IMR-90 (cell line): ENCODE data around the gene THAP10. TPM values are rescaled to one million over a fixed set of nuclear protein-coding genes. Genes with fewer than 3 reads are reported as not detected.

Experiments used
- ATAC-seq: fragments of 200-7000 bp; cut with Tn5 transposase; 2 replicates; pipeline ENCODE4 v1.9.1; 2020; ENCODE audit warnings: low read depth, mild to moderate bottlenecking, moderate library complexity
- BruUV-seq: library from RNA; stranded (reverse); fragments of 400-500 nt; replicated peaks from 2 replicates; lab custom pipeline; 2021; lab: Mats Ljungman, UMichigan
- CTCF ChIA-PET: fragments of 300-600 bp; formaldehyde crosslinking; extraction: SDS; loops from one replicate; lab custom pipeline; 2021; ENCODE audit warnings: antibody characterized with exemption; lab: Yijun Ruan, JAX
- POLR2A ChIA-PET: fragments of 300-600 bp; sonication (Branson Sonifier 250); formaldehyde crosslinking; loops from one replicate; lab custom pipeline; 2022; ENCODE audit warnings: antibody characterized with exemption; ENCODE audit not compliant: unreplicated experiment; lab: Charles Lee
- DNase-seq: peaks from one replicate; pipeline ENCODE4 v3.0.0; 2013
- H2AFZ ChIP-seq: replicated peaks from 2 replicates; pipeline ENCODE3; 2013; ENCODE audit warnings: low read length, mild to moderate bottlenecking; ENCODE audit not compliant: poor library complexity
- H2AK5ac ChIP-seq: 2 replicates; pipeline ENCODE4 v1.6.1; 2013; ENCODE audit warnings: low read depth, low read length, inconsistent platforms
- H2AK9ac ChIP-seq: replicated peaks from 2 replicates; pipeline ENCODE3; 2013; ENCODE audit warnings: mild to moderate bottlenecking, low read depth, low read length, moderate library complexity; ENCODE audit not compliant: poor library complexity
- H2BK120ac ChIP-seq: 2 replicates; pipeline ENCODE4 v1.6.1; 2013; ENCODE audit warnings: low read depth, low read length, inconsistent platforms
- H2BK15ac ChIP-seq: 3 replicates; pipeline ENCODE4 v1.6.1; 2013; ENCODE audit warnings: low read depth, low read length, inconsistent platforms
- H2BK20ac ChIP-seq: 2 replicates; pipeline ENCODE4 v1.6.1; 2013; ENCODE audit warnings: low read depth, mild to moderate bottlenecking, inconsistent platforms, low read length, moderate library complexity
- H2BK5ac ChIP-seq: 2 replicates; pipeline ENCODE4 v1.6.1; 2013; ENCODE audit warnings: mild to moderate bottlenecking, low read depth, low read length, inconsistent platforms; ENCODE audit not compliant: poor library complexity, severe bottlenecking
- H3K14ac ChIP-seq: replicated peaks from 2 replicates; pipeline ENCODE4 v1.6.1; 2013; ENCODE audit warnings: low read depth, low read length, inconsistent platforms
- H3K18ac ChIP-seq: 2 replicates; pipeline ENCODE4 v1.6.1; 2013; ENCODE audit warnings: low read depth, low read length, control low read depth
- H3K23ac ChIP-seq: 2 replicates; pipeline ENCODE4 v1.6.1; 2013; ENCODE audit warnings: low read depth, low read length, inconsistent platforms
- H3K27ac ChIP-seq: 2 replicates; pipeline ENCODE4 v1.5.1; 2013; ENCODE audit warnings: mild to moderate bottlenecking, control low read depth, low read length; ENCODE audit not compliant: insufficient read depth
- H3K27me3 ChIP-seq: 2 replicates; pipeline ENCODE4 v1.6.1; 2013; ENCODE audit warnings: low read length; ENCODE audit not compliant: control insufficient read depth, insufficient read depth
- H3K36me3 ChIP-seq: 2 replicates; pipeline ENCODE4 v1.6.1; 2013; ENCODE audit warnings: low read length, mixed read lengths; ENCODE audit not compliant: control insufficient read depth, insufficient read depth
- H3K4ac ChIP-seq: 2 replicates; pipeline ENCODE4 v1.6.1; 2013; ENCODE audit warnings: low read depth, low read length, inconsistent platforms
- H3K4me1 ChIP-seq: 2 replicates; pipeline ENCODE4 v1.6.1; 2013; ENCODE audit warnings: low read length, mixed read lengths; ENCODE audit not compliant: control insufficient read depth, insufficient read depth
- H3K4me2 ChIP-seq: 2 replicates; pipeline ENCODE4 v1.6.1; 2013; ENCODE audit warnings: low read depth, mild to moderate bottlenecking, control low read depth, low read length, moderate library complexity
- H3K4me3 ChIP-seq: 2 replicates; pipeline ENCODE4 v1.5.1; 2013; ENCODE audit warnings: low read depth, mild to moderate bottlenecking, control low read depth, low read length, moderate library complexity; ENCODE audit not compliant: insufficient read depth
- H3K56ac ChIP-seq: 2 replicates; pipeline ENCODE4 v1.6.1; 2013; ENCODE audit warnings: low read length, inconsistent platforms; ENCODE audit not compliant: insufficient read depth; ENCODE audit errors: extremely low read depth
- H3K79me1 ChIP-seq, 2 experiments: 2 replicates each; pipeline ENCODE4 v1.6.1; 2013; ENCODE audit warnings: low read length in 2 of 2, inconsistent platforms in 1 of 2, low read depth in 1 of 2
- H3K9ac ChIP-seq: 2 replicates; pipeline ENCODE4 v1.6.1; 2013; ENCODE audit warnings: low read depth, low read length, control low read depth
- H3K9me1 ChIP-seq: 2 replicates; pipeline ENCODE4 v1.6.1; 2013; ENCODE audit warnings: low read length, inconsistent platforms; ENCODE audit not compliant: insufficient read depth
- H3K9me3 ChIP-seq: 2 replicates; pipeline ENCODE4 v1.6.1; 2013; ENCODE audit warnings: low read length; ENCODE audit not compliant: control insufficient read depth, insufficient read depth
- H4K20me1 ChIP-seq: 2 replicates; pipeline ENCODE4 v1.6.1; 2013; ENCODE audit warnings: low read length, inconsistent platforms; ENCODE audit not compliant: insufficient read depth
- H4K5ac ChIP-seq: 2 replicates; pipeline ENCODE4 v1.6.1; 2013; ENCODE audit warnings: mild to moderate bottlenecking, low read depth, low read length, control low read depth
- H4K8ac ChIP-seq, 2 experiments: 2 replicates each; pipeline ENCODE4 v1.6.1; 2013; ENCODE audit warnings: low read depth in 2 of 2, low read length in 2 of 2, control low read depth in 1 of 2, inconsistent platforms in 1 of 2
- H4K91ac ChIP-seq: 2 replicates; pipeline ENCODE4 v1.6.1; 2013; ENCODE audit warnings: low read depth, low read length, inconsistent platforms; ENCODE audit not compliant: insufficient read depth
- BHLHE40 ChIP-seq: fragments of 150-350 bp; IDR thresholded peaks from 2 replicates; pipeline ENCODE4 v1.6.1; 2016; ENCODE audit warnings: mild to moderate bottlenecking, low read depth, low read length
- CEBPB ChIP-seq: IDR thresholded peaks from 2 replicates; pipeline ENCODE4 v1.6.1; 2012; ENCODE audit warnings: low read depth, low read length, improper control_type of control experiment
- CHD1 ChIP-seq: IDR thresholded peaks from 2 replicates; pipeline ENCODE4 v1.6.1; 2012; ENCODE audit warnings: low read depth, low read length, improper control_type of control experiment
- CTCF ChIP-seq: conservative IDR thresholded peaks from 2 replicates; pipeline ENCODE4 v1.5.1; 2012; ENCODE audit warnings: mild to moderate bottlenecking, low read depth, low read length, improper control_type of control experiment
- ELK1 ChIP-seq: fragments of 150-350 bp; IDR thresholded peaks from 2 replicates; pipeline ENCODE4 v1.6.1; 2016; ENCODE audit warnings: low read depth, mild to moderate bottlenecking, low read length, moderate library complexity, borderline replicate concordance
- FOS ChIP-seq: fragments of 150-350 bp; IDR thresholded peaks from 2 replicates; pipeline ENCODE4 v1.6.1; 2016; ENCODE audit warnings: low read depth, low read length
- MAFK ChIP-seq: IDR thresholded peaks from 2 replicates; pipeline ENCODE4 v1.6.1; 2012; ENCODE audit warnings: low read depth, low read length, improper control_type of control experiment
- MAZ ChIP-seq: IDR thresholded peaks from 2 replicates; pipeline ENCODE4 v1.6.1; 2012; ENCODE audit warnings: low read depth, mild to moderate bottlenecking, low read length, improper control_type of control experiment, moderate library complexity, borderline replicate concordance
- MXI1 ChIP-seq: IDR thresholded peaks from 2 replicates; pipeline ENCODE4 v1.6.1; 2012; ENCODE audit warnings: low read depth, mild to moderate bottlenecking, low read length, moderate library complexity, borderline replicate concordance
- NFE2L2 ChIP-seq: fragments of 150-350 bp; IDR thresholded peaks from 2 replicates; pipeline ENCODE4 v1.6.1; 2016; ENCODE audit warnings: low read depth, mild to moderate bottlenecking, low read length
- POLR2A ChIP-seq: IDR thresholded peaks from 2 replicates; pipeline ENCODE4 v1.6.1; 2012; ENCODE audit warnings: mild to moderate bottlenecking, low read depth, low read length
- RAD21 ChIP-seq: IDR thresholded peaks from 2 replicates; pipeline ENCODE4 v1.6.1; 2012; ENCODE audit warnings: low read length, improper control_type of control experiment
- RCOR1 ChIP-seq: IDR thresholded peaks from 2 replicates; pipeline ENCODE4 v1.6.1; 2012; ENCODE audit warnings: mild to moderate bottlenecking, low read length, improper control_type of control experiment; ENCODE audit not compliant: insufficient replicate concordance
- RFX5 ChIP-seq: IDR thresholded peaks from 2 replicates; pipeline ENCODE4 v1.8.0; 2012; ENCODE audit warnings: low read depth, mild to moderate bottlenecking, low read length, moderate library complexity
- SMC3 ChIP-seq: fragments of 150-350 bp; IDR thresholded peaks from 2 replicates; pipeline ENCODE4 v1.6.1; 2016; ENCODE audit warnings: low read depth, mild to moderate bottlenecking, antibody characterized with exemption, low read length, moderate library complexity
- USF2 ChIP-seq: fragments of 150-350 bp; IDR thresholded peaks from 2 replicates; pipeline ENCODE4 v1.6.1; 2017; ENCODE audit warnings: mild to moderate bottlenecking, antibody characterized with exemption, low read length, low read depth
- WGBS, 2 experiments: methylation state at CpG; one replicate each; pipeline versions ENCODE4 v1.1.5 to v1.1.7; 2013; ENCODE audit warnings: missing lambda C conversion rate in 2 of 2; ENCODE audit not compliant: insufficient read length in 1 of 2; ENCODE audit errors: extremely low coverage in 2 of 2; 5-methylcytosine and 5-hydroxymethylcytosine counted together
- dilution Hi-C: fragments of 300-500 bp; cut with HindIII; formaldehyde crosslinking; loops from one replicate; pipeline ENCODE4 v1.14.3; 2018; ENCODE audit warnings: low sequenced_read_pairs; ENCODE audit not compliant: unreplicated experiment
- in situ Hi-C: fragments of 300-500 bp; cut with MboI; formaldehyde crosslinking; loops from 3 replicates; pipeline ENCODE4 v1.14.3; 2019; ENCODE audit warnings: low sequenced_read_pairs, inconsistent platforms, mixed read lengths
- intact Hi-C: fragments of 100-400 bp; cut with micrococcal nuclease; formaldehyde crosslinking; loops from 2 replicates; pipeline ENCODE4 v1.10.0; 2022
- polyA plus RNA-seq, 3 experiments: library from polyadenylated mRNA; depleted of rRNA; stranded (reverse); fragments of >200 nt; gene quantifications; 2 replicates each; pipeline ENCODE4 v1.2.3, GENCODE V29; 2012; ENCODE audit warnings: low replicate concordance in 1 of 3
- total RNA-seq: library from RNA; depleted of rRNA; stranded (reverse); fragments of >200 nt; gene quantifications from 2 replicates; pipeline ENCODE4 v1.2.3, GENCODE V29; 2012

THAP10 gene
- total and polyA plus RNA-seq, 2 of the 4 experiments (the other 2 are of a cell fraction): 2.3 to 2.8 TPM

GRCh38 chr15:70932397-70932796, 40.2 kb upstream of the THAP10 start:
- BruUV-seq: no TSS peak
- no peak overlapping the region for H4K91ac ChIP-seq
- H2AK5ac ChIP-seq: no peak overlapping the region
- H2AK9ac ChIP-seq: no peak overlapping the region
- in situ Hi-C loops: no loop called here
- no peak overlapping the region for H2BK120ac ChIP-seq
- H3K27me3 ChIP-seq: no peaks in the 10 kb centered on the region
- H3K4me2 ChIP-seq: no peak overlapping the region
- TF ChIP-seq RCOR1: no peak
- no peak for TF ChIP-seq USF2
- no peak for TF ChIP-seq MAFK
- TF ChIP-seq MAZ: no peak
- TF ChIP-seq ELK1: no peak
- TF ChIP-seq MXI1: no peak
- no peak for TF ChIP-seq RFX5
- no peak for TF ChIP-seq RAD21
- no peak for TF ChIP-seq FOS
- TF ChIP-seq SMC3: no peak
- TF ChIP-seq NFE2L2: no peak
- no peak for TF ChIP-seq CTCF
- no peak for TF ChIP-seq POLR2A
- TF ChIP-seq BHLHE40: no peak
- no peak for TF ChIP-seq CHD1
- TF ChIP-seq CEBPB: no peak
- H3K4me1 ChIP-seq: no peaks in the 10 kb centered on the region
- H3K36me3 ChIP-seq: no peaks in the 10 kb centered on the region
- H3K79me1 ChIP-seq: no peaks in the 10 kb centered on the region
- H4K8ac ChIP-seq: no peak overlapping the region
- no peak overlapping the region for H3K27ac ChIP-seq
- H2BK20ac ChIP-seq: no peak overlapping the region
- dilution Hi-C loops: no loop called here
- H2BK5ac ChIP-seq: no peak overlapping the region
- no peaks in the 10 kb centered on the region for H3K9me1 ChIP-seq
- no peak overlapping the region for H3K14ac ChIP-seq
- intact Hi-C loops: no loop called here
- H3K23ac ChIP-seq: no peak overlapping the region
- H2BK15ac ChIP-seq: no peak overlapping the region
- no peaks in the 10 kb centered on the region for H4K20me1 ChIP-seq
- H2AFZ ChIP-seq: no peak overlapping the region
- H3K18ac ChIP-seq: no peak overlapping the region
- H3K56ac ChIP-seq: no peak overlapping the region
- POLR2A ChIA-PET: no interaction called here
- no peak for DNase-seq
- no peak overlapping the region for H4K5ac ChIP-seq
- no peak overlapping the region for H3K4me3 ChIP-seq
- no CpG with 5 or more reads among the region's 2 CpGs for WGBS, 2 experiments
- ATAC-seq: no peak
- CTCF ChIA-PET: interaction anchor here (0.6 kb wide), 2 partner anchors 38 to 188 kb away, joined by 4 to 5 read pairs; no protein-coding TSS in a partner anchor
- no peak overlapping the region for H3K9ac ChIP-seq
- no peaks in the 10 kb centered on the region for H3K9me3 ChIP-seq
- no peak overlapping the region for H3K4ac ChIP-seq
